Trophoblast cell (in vitro differentiated cells and primary cell): ENCODE measurements around the gene CDH18.

Experiments
- DNase-seq, 2 donors: peaks; one replicate each; pipeline ENCODE4 v3.0.0-alpha.2; 2016
- H2AFZ ChIP-seq: 2 replicates; pipeline ENCODE4 v1.6.1; 2013; ENCODE audit warnings: low read length, moderate library complexity, mild to moderate bottlenecking; ENCODE audit not compliant: insufficient read depth, poor library complexity
- H2AK5ac ChIP-seq: 2 replicates; pipeline ENCODE4 v1.6.1; 2013; ENCODE audit warnings: mild to moderate bottlenecking, low read length
- H2BK120ac ChIP-seq: 2 replicates; pipeline ENCODE4 v1.6.1; 2013; ENCODE audit warnings: low read length, mild to moderate bottlenecking, moderate library complexity; ENCODE audit not compliant: insufficient read depth, poor library complexity
- H2BK12ac ChIP-seq: 2 replicates; pipeline ENCODE4 v1.6.1; 2013; ENCODE audit warnings: mild to moderate bottlenecking, low read length, moderate library complexity
- H2BK5ac ChIP-seq: 2 replicates; pipeline ENCODE4 v1.6.1; 2013; ENCODE audit warnings: low read length, low read depth, moderate library complexity, mild to moderate bottlenecking; ENCODE audit not compliant: poor library complexity
- H3K14ac ChIP-seq: 2 replicates; pipeline ENCODE4 v1.6.1; 2013; ENCODE audit warnings: mild to moderate bottlenecking, low read length
- H3K18ac ChIP-seq: 2 replicates; pipeline ENCODE4 v1.6.1; 2013; ENCODE audit warnings: mild to moderate bottlenecking, low read length
- H3K23ac ChIP-seq: 2 replicates; pipeline ENCODE4 v1.6.1; 2013; ENCODE audit warnings: low read length
- H3K27ac ChIP-seq: 2 replicates; pipeline ENCODE4 v1.5.1; 2013; ENCODE audit warnings: low read depth, mild to moderate bottlenecking, inconsistent platforms, low read length, moderate library complexity
- H3K27me3 ChIP-seq: 2 replicates; pipeline ENCODE4 v1.6.1; 2013; ENCODE audit warnings: inconsistent platforms, mild to moderate bottlenecking, low read length, moderate library complexity; ENCODE audit not compliant: insufficient read depth
- H3K36me3 ChIP-seq, 2 experiments: 1 replicate in 1 of 2; 2 replicates in 1 of 2; pipeline ENCODE4 v1.6.1; 2013; ENCODE audit warnings: low read length in 2 of 2, mild to moderate bottlenecking in 2 of 2, moderate library complexity in 1 of 2; ENCODE audit not compliant: insufficient read depth in 2 of 2, control insufficient read depth in 1 of 2
- H3K4ac ChIP-seq: 2 replicates; pipeline ENCODE4 v1.6.1; 2013; ENCODE audit warnings: low read depth, mild to moderate bottlenecking, low read length, moderate library complexity
- H3K4me1 ChIP-seq, 2 experiments: 1 replicate in 1 of 2; 2 replicates in 1 of 2; pipeline ENCODE4 v1.6.1; 2013; ENCODE audit warnings: low read length in 2 of 2, mild to moderate bottlenecking in 2 of 2, moderate library complexity in 1 of 2; ENCODE audit not compliant: insufficient read depth in 2 of 2, control insufficient read depth in 1 of 2
- H3K4me2 ChIP-seq: 2 replicates; pipeline ENCODE4 v1.6.1; 2013; ENCODE audit warnings: inconsistent platforms, mild to moderate bottlenecking, low read length, moderate library complexity
- H3K4me3 ChIP-seq: 2 replicates; pipeline ENCODE4 v1.5.1; 2013; ENCODE audit warnings: mild to moderate bottlenecking, low read depth, low read length, inconsistent platforms
- H3K79me1 ChIP-seq: one replicate; pipeline ENCODE4 v1.6.1; 2013; ENCODE audit warnings: low read length
- H3K79me2 ChIP-seq: 2 replicates; pipeline ENCODE4 v1.6.1; 2013; ENCODE audit warnings: low read length, mild to moderate bottlenecking; ENCODE audit not compliant: control insufficient read depth, insufficient read depth, poor library complexity
- H3K9ac ChIP-seq: 2 replicates; pipeline ENCODE4 v1.6.1; 2013; ENCODE audit warnings: mild to moderate bottlenecking, low read length
- H3K9me3 ChIP-seq: 2 replicates; pipeline ENCODE4 v1.6.1; 2013; ENCODE audit warnings: low read depth, mild to moderate bottlenecking, control low read depth, inconsistent platforms, low read length; ENCODE audit not compliant: insufficient read depth
- H4K12ac ChIP-seq: 2 replicates; pipeline ENCODE4 v1.6.1; 2013; ENCODE audit warnings: low read depth, mild to moderate bottlenecking, low read length, moderate library complexity
- H4K8ac ChIP-seq: 2 replicates; pipeline ENCODE4 v1.6.1; 2013; ENCODE audit warnings: low read depth, mild to moderate bottlenecking, low read length, moderate library complexity
- H4K91ac ChIP-seq: one replicate; pipeline ENCODE4 v1.6.1; 2013; ENCODE audit warnings: low read depth, mild to moderate bottlenecking, low read length, moderate library complexity
- WGBS: extraction: QIAGEN DNeasy Blood & Tissue Kit; methylation state at CpG from one replicate; pipeline ENCODE4 v1.1.7; 2013; ENCODE audit warnings: missing lambda C conversion rate; ENCODE audit not compliant: insufficient read length, insufficient coverage; ENCODE audit errors: extremely low coverage; 5-methylcytosine and 5-hydroxymethylcytosine counted together

CDH18 gene

GRCh38 chr5:19630876-19631275 lies 357.1 kb downstream of the CDH18 start:
- Histone ChIP-seq H4K91ac (no peak overlapping the region), H3K79me2 (no peaks in the 10 kb centered on the region), H4K12ac (no peak overlapping the region), H3K14ac (no peak overlapping the region), H3K4me2 (no peak overlapping the region), H3K36me3 (no peaks in the 10 kb centered on the region), H3K9ac (no peak overlapping the region), H2BK5ac (no peak overlapping the region), H3K18ac (no peak overlapping the region), H3K9me3 (no peaks in the 10 kb centered on the region), H3K27ac (no peak overlapping the region), H3K4me1 (no peaks in the 10 kb centered on the region), H2BK120ac (no peak overlapping the region), H3K23ac (no peak overlapping the region), H3K79me1 (no peaks in the 10 kb centered on the region), H4K8ac (no peak overlapping the region), H3K4ac (no peak overlapping the region), H2AK5ac (no peak overlapping the region), H2BK12ac (no peak overlapping the region), H3K27me3 (no peaks in the 10 kb centered on the region), H2AFZ (no peak overlapping the region), H3K4me3 (no peak overlapping the region)
- no CpG with 5 or more reads among the region's 2 CpGs for WGBS
- DNase-seq = no peak

- no CpG with 5 or more reads among the region's 2 CpGs for WGBS
- H3K4me1 ChIP-seq = no peaks in the 10 kb centered on the region
- no peaks in the 10 kb centered on the region for H3K27me3 ChIP-seq
- H3K36me3 ChIP-seq = no peaks in the 10 kb centered on the region
- H2BK5ac ChIP-seq = no peak overlapping the region
- H3K4me2 ChIP-seq = no peak overlapping the region
- H4K91ac ChIP-seq = no peak overlapping the region
- no peaks in the 10 kb centered on the region for H3K79me2 ChIP-seq
- no peak overlapping the region for H3K4me3 ChIP-seq
- no peak overlapping the region for H3K23ac ChIP-seq
- no peak overlapping the region for H3K27ac ChIP-seq
- no peak overlapping the region for H4K8ac ChIP-seq
- H2BK120ac ChIP-seq = no peak overlapping the region
- H3K18ac ChIP-seq = no peak overlapping the region
- no peak overlapping the region for H2BK12ac ChIP-seq
- no peaks in the 10 kb centered on the region for H3K79me1 ChIP-seq
- H3K14ac ChIP-seq = no peak overlapping the region
- no peak overlapping the region for H2AK5ac ChIP-seq
- H3K9ac ChIP-seq = no peak overlapping the region
- H3K9me3 ChIP-seq = no peaks in the 10 kb centered on the region
- no peak for DNase-seq
- no peak overlapping the region for H2AFZ ChIP-seq
- H4K12ac ChIP-seq = no peak overlapping the region
- no peak overlapping the region for H3K4ac ChIP-seq
These were observed 361.8 kb downstream of the CDH18 start for GRCh38 chr5:19626211-19626610.

GRCh38 chr5:19625562-19625961 lies 362.4 kb downstream of the CDH18 start:
- Histone ChIP-seq H3K23ac (no peak overlapping the region), H4K8ac (no peak overlapping the region), H3K9me3 (no peaks in the 10 kb centered on the region), H2BK12ac (no peak overlapping the region), H3K14ac (no peak overlapping the region), H3K4me2 (no peak overlapping the region), H2BK5ac (no peak overlapping the region), H3K4ac (no peak overlapping the region), H3K27ac (no peak overlapping the region), H2AK5ac (no peak overlapping the region), H2BK120ac (no peak overlapping the region), H4K91ac (no peak overlapping the region), H3K79me2 (no peaks in the 10 kb centered on the region), H4K12ac (no peak overlapping the region), H3K4me3 (no peak overlapping the region), H3K18ac (no peak overlapping the region), H3K27me3 (no peaks in the 10 kb centered on the region), H3K79me1 (no peaks in the 10 kb centered on the region), H3K36me3 (no peaks in the 10 kb centered on the region), H2AFZ (no peak overlapping the region), H3K4me1 (no peaks in the 10 kb centered on the region), H3K9ac (no peak overlapping the region)
- DNase-seq = no peak
- no CpG with 5 or more reads among the region's 3 CpGs for WGBS

GRCh38 chr5:19619571-19619970 lies 368.4 kb downstream of the CDH18 start:
- Histone ChIP-seq H3K14ac (no peak overlapping the region), H2AK5ac (no peak overlapping the region), H2AFZ (no peak overlapping the region), H3K27me3 (no peaks in the 10 kb centered on the region), H3K9ac (no peak overlapping the region), H3K27ac (no peak overlapping the region), H3K9me3 (no peaks in the 10 kb centered on the region), H2BK12ac (no peak overlapping the region), H2BK5ac (no peak overlapping the region), H3K4me3 (no peak overlapping the region), H4K12ac (no peak overlapping the region), H3K79me1 (no peaks in the 10 kb centered on the region), H4K91ac (no peak overlapping the region), H2BK120ac (no peak overlapping the region), H3K23ac (no peak overlapping the region), H3K18ac (no peak overlapping the region), H3K36me3 (no peaks in the 10 kb centered on the region), H3K4me2 (no peak overlapping the region), H4K8ac (no peak overlapping the region), H3K79me2 (no peaks in the 10 kb centered on the region), H3K4me1 (no peaks in the 10 kb centered on the region), H3K4ac (no peak overlapping the region)
- no peak for DNase-seq
- WGBS = no CpG with 5 or more reads among the region's 2 CpGs
